Psoas muscle (tissue), 8 donors: ENCODE data around the gene HAGH. TPM values are rescaled to one million over a fixed set of nuclear protein-coding genes. Genes with fewer than 3 reads are reported as not detected.
"Not testable (repeated sequence)": the region's sequence is repeated elsewhere in the genome, so short reads cannot be mapped to it uniquely, and the experiment has no call there.

Source experiments
- ATAC-seq, 4 donors: fragments of 200-7000 bp; cut with Tn5 transposase; one replicate each; pipeline ENCODE4 v1.9.1; 2020; ENCODE audit warnings: moderate library complexity in 3 of 4, mild to moderate bottlenecking in 2 of 4
- DNase-seq, 2 donors: peaks; one replicate each; pipeline ENCODE4 v3.0.0-alpha.2; 2020
- H3K27ac ChIP-seq: fragments of 200-600 bp; one replicate; pipeline ENCODE4 v1.8.0; 2022
- H3K27me3 ChIP-seq, 3 donors: fragments of 200-600 bp in 1 of 3; one replicate each; pipeline versions ENCODE4 v1.6.1 to v1.8.0; 2013 to 2022; ENCODE audit warnings: low read length in 2 of 3, mild to moderate bottlenecking in 2 of 3, moderate library complexity in 1 of 3; ENCODE audit not compliant: insufficient read depth in 3 of 3
- H3K36me3 ChIP-seq, 2 donors: fragments of 200-600 bp in 1 of 2; one replicate each; pipeline versions ENCODE4 v1.6.1 to v1.8.0; 2013 to 2022; ENCODE audit warnings: low read depth in 1 of 2, mild to moderate bottlenecking in 1 of 2, moderate library complexity in 1 of 2; ENCODE audit not compliant: insufficient read depth in 1 of 2
- H3K4me1 ChIP-seq: fragments of 200-600 bp; one replicate; pipeline ENCODE4 v1.8.0; 2022
- H3K4me3 ChIP-seq: fragments of 200-600 bp; one replicate; pipeline ENCODE4 v1.8.0; 2022; ENCODE audit warnings: mild to moderate bottlenecking
- H3K9me3 ChIP-seq: fragments of 200-600 bp; one replicate; pipeline ENCODE4 v1.8.0; 2022
- WGBS, 3 donors: extraction: QIAGEN DNeasy Blood & Tissue Kit; methylation state at CpG; one replicate each; pipeline versions ENCODE4 v1.1.6 to v1.1.7; 2013; 5-methylcytosine and 5-hydroxymethylcytosine counted together
- intact Hi-C, 2 donors: fragments of 100-400 bp; cut with DNase I; formaldehyde crosslinking; loops; one replicate each; pipeline versions ENCODE4 v1.11.0 to v1.14.2; 2022
- long read RNA-seq, 2 donors: library from polyadenylated mRNA; unstranded; transcript quantifications; one replicate each; pipeline ENCODE4 v2.0.0, GENCODE V29; 2021
- polyA plus RNA-seq, 3 donors: library from polyadenylated mRNA; stranded (reverse); fragments of 200-250 nt; gene quantifications; one replicate each; pipeline ENCODE4 v1.2.3, GENCODE V29; 2013
- total RNA-seq, 4 donors: library from RNA; stranded (reverse); fragmentation: NEBNext Ultra II Directional in 2 of 4; extraction: Animal tissue kit (Norgen Biotek cat#: 25700) in 2 of 4; gene quantifications; one replicate each; pipeline versions ENCODE4 v1.2.1 to v1.2.4, GENCODE V29; 2021 to 2023
- TF ChIP-seq, protein P1 (sequence below): fragments of 200-600 bp; IDR thresholded peaks from one replicate; pipeline ENCODE4 v1.8.0; 2022; ENCODE audit warnings: antibody characterized with exemption
- donor health status: healthy with polysubstance abuse.
- donor health status: DM: no; HTN: no; CAD: no; lungs with moderate emphysema.
- donor health status: Bipolar disorder and iron deficiency.
- donor health status: healthy.
- donor health status: DM: yes; HTN: yes; CAD: no.
- donor health status: DM: no; HTN: no; CAD: no.
- donor health status: DM: no; HTN: no; CAD: no.
- donor health status: DM: yes; HTN: yes; CAD: no.

HAGH gene
- 100 to 1,000 TPM; 123 to 167 (median 157) TPM for total RNA-seq
- 100 to 1,000 TPM; 112 to 277 (median 186) TPM for polyA plus RNA-seq
- long read RNA-seq, donor 1, transcript HAGH-201 (10 exons, 1,257 nt): major isoform, 59 of 150 reads
- long read RNA-seq, donor 1, transcript HAGH-202 (9 exons, 2,984 nt): minor isoform, 38 of 150 reads
- long read RNA-seq, donor 1, partial matches to known transcripts: 49 of 150 reads
- long read RNA-seq, donor 1, other reads (novel, unspliced or antisense): 4 of 150 reads
- long read RNA-seq, donor 2, transcript HAGH-202 (9 exons, 2,984 nt): major isoform, 86 of 222 reads
- long read RNA-seq, donor 2, transcript HAGH-201 (10 exons, 1,257 nt): minor isoform, 57 of 222 reads
- long read RNA-seq, donor 2, partial matches to known transcripts: 64 of 222 reads
- long read RNA-seq, donor 2, other reads (novel, unspliced or antisense): 14 of 222 reads

DNA sequence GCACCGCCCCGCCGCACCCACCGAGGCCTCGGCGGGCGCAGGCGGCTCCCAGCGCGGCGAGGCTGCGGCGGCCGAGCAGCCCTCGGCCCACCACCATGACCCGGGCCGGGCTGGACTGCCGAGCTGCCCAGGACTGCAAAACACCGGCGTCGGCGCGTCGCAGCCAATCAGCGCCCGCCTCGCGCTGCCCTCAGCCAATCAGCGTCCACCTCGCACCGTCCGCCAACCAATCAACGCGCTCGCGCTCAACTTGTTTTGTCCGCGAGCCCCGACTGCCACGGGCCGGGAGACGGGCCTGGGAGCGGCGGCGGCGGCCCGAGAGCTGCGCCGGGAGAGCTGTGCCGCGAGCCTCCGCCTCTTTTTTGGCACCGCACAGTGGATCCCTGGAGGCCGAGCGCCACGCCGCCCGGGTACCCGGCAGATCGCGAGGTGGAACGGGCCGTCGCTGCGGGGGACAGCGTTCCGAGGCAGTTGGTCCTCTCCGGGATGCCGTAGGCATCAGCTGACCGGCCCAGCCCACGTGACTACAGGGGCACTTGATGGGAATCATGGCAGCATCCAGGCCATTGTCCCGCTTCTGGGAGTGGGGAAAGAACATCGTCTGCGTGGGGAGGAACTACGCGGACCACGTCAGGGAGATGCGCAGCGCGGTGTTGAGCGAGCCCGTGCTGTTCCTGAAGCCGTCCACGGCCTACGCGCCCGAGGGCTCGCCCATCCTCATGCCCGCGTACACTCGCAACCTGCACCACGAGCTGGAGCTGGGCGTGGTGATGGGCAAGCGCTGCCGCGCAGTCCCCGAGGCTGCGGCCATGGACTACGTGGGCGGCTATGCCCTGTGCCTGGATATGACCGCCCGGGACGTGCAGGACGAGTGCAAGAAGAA lies at the start of gene HAGH, which contains the start of gene FAHD1:
Gene HAGH, minus strand, starts transcription at position 135 of the 883 bp plus-strand sequence. Its CDS starts 38 bp downstream, at position 97.
Gene FAHD1, plus strand, starts transcription at position 516 of the 883 bp plus-strand sequence. Its CDS starts 33 bp downstream, at position 549.
- Histone ChIP-seq H3K27ac (peak within 1 kb of the TSS; percentile 90), H3K4me1 (peaks cover 47% of the 10 kb centered on the region), H3K27me3 (no peaks in the 10 kb centered on the region), H3K9me3 (no peaks in the 10 kb centered on the region), H3K36me3 (peaks cover 0 to 35% of the 10 kb centered on the region in 2 donors), H3K4me3 (peak within 1 kb of the TSS; percentile 79)
- peak; percentile 95 to 97 (median 96) for ATAC-seq
- intact Hi-C loops: no loop called here
- TF ChIP-seq, protein P1, sequence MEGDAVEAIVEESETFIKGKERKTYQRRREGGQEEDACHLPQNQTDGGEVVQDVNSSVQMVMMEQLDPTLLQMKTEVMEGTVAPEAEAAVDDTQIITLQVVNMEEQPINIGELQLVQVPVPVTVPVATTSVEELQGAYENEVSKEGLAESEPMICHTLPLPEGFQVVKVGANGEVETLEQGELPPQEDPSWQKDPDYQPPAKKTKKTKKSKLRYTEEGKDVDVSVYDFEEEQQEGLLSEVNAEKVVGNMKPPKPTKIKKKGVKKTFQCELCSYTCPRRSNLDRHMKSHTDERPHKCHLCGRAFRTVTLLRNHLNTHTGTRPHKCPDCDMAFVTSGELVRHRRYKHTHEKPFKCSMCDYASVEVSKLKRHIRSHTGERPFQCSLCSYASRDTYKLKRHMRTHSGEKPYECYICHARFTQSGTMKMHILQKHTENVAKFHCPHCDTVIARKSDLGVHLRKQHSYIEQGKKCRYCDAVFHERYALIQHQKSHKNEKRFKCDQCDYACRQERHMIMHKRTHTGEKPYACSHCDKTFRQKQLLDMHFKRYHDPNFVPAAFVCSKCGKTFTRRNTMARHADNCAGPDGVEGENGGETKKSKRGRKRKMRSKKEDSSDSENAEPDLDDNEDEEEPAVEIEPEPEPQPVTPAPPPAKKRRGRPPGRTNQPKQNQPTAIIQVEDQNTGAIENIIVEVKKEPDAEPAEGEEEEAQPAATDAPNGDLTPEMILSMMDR: no peak
- WGBS, 3 donors: 0 to 1% (median 0%) methylated on average over 62 to 104 of the region's 104 CpGs
- peak; percentile 94 to 97 for DNase-seq

DNA sequence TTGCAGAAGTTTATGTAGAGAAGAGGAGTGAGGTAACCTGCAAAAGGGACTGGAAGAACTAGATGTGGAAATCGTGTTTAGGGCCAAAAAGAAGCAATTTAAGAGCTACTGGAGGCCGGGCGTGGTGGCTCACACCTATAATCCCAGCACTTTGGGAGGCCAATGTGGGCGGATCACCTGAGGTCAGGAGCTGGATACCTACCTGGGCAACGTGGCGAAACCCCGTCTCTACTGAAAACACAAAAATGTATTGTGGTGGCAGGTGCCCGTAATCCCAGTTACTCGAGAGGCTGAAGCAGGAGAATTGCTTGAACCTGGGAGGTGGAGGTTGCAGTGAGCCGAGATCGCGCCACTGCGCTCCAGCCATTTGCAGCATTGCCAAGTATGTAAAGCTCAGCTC lies 49.4 kb upstream of the HAGH start:
- H3K27me3 ChIP-seq: peaks cover 0 to 68% (median 15%) of the 10 kb centered on the region in 3 donors
- 86 to 88% (median 86%) methylated on average over 13 of the region's 13 CpGs for WGBS, 3 donors
- H3K4me3 ChIP-seq, DNase-seq, H3K27ac ChIP-seq, H3K4me1 ChIP-seq, H3K36me3 ChIP-seq, H3K9me3 ChIP-seq, ATAC-seq, intact Hi-C loops: not testable (repeated sequence)

DNA sequence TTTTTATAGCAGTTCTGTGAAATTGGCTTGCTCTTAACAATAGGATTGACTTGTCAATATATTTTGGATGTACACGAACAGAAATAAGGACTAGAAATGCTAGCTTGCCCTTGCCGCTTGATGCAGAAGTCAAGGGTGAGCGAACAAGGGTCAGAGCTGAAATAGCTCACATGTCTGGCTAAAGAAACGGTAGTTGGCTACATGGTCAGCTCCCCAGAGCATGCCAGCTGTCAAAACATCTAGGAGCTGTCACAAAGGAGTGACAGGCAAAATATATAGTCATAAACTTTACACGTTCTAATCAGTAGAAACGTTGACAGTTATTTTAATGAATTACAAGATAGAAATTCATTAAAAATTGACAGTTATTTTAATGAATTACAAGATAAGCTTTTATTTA lies 48.2 kb upstream of the HAGH start:
- no peaks in the 10 kb centered on the region for H3K36me3 ChIP-seq
- H3K27ac ChIP-seq: no peak overlapping the region
- H3K4me3 ChIP-seq: no peak overlapping the region
- DNase-seq (no peak), ATAC-seq (no peak)
- peaks cover 0 to 66% (median 15%) of the 10 kb centered on the region in 3 donors for H3K27me3 ChIP-seq
- 31 to 34% (median 34%) methylated on average over 6 of the region's 6 CpGs for WGBS, 3 donors
- intact Hi-C loops: no loop called here
- TF ChIP-seq, protein P1: no peak
- no peaks in the 10 kb centered on the region for H3K9me3 ChIP-seq
- no peaks in the 10 kb centered on the region for H3K4me1 ChIP-seq

DNA sequence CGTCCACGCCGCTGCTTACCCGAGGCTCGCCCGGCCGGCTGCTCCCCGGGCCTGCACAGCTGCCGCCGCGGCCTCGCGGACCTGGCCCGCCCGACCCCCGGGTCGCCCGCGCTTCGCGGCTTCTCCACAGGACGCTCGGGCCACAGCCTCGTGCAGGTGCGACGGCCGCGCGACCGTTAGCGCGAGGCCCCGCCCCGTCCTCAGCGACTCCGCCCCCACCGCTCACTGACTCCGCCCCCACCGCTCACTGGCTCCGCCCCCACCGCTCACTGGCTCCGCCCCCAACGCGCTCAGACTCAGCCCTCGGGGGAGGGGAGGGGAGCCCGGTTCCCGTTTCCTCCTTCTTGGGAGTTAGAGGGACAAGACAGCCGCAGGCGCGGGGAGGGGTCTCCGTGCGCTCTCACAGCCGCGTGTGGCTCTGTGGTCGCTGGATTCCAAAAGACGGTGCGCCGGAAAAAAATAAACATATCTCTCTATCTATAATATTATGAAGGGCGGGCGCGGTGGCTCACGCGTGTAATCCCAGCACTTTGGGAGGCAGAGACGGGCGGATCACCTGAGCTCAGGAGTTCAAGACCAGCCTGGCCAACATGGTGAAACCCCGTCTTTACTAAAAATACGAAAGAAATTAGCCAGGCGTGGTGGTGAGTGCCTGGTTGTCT lies 45.5 kb upstream of the HAGH start, which contains the start of gene MEIOB:
Gene MEIOB, minus strand, starts transcription at position 191 of the 662 bp plus-strand sequence. CDS start 3,989 bp downstream, outside the sequence.
- no peaks in the 10 kb centered on the region for H3K9me3 ChIP-seq
- WGBS, 3 donors: 4 to 7% (median 6%) methylated on average over 40 to 68 of the region's 68 CpGs
- H3K4me1 ChIP-seq: no peaks in the 10 kb centered on the region
- TF ChIP-seq, protein P1: no peak
- DNase-seq: peak; percentile 35 to 63
- no peak within 1 kb of the TSS for H3K27ac ChIP-seq
- H3K36me3 ChIP-seq: no peaks in the 10 kb centered on the region
- peaks cover 0 to 55% (median 13%) of the 10 kb centered on the region in 3 donors for H3K27me3 ChIP-seq
- H3K4me3 ChIP-seq: peak within 1 kb of the TSS; percentile 22
- intact Hi-C loops: no loop called here
- ATAC-seq: peak in 3 of 4 donors; percentile 65 to 76 (median 69)
